NT2/D1 (cell line): ENCODE results near the gene TPH1.

ENCODE experiments used
- SUZ12 ChIP-seq: IDR thresholded peaks from 2 replicates; pipeline ENCODE4 v1.6.1; 2011; ENCODE audit not compliant: insufficient read length, insufficient read depth; ENCODE audit errors: extremely low read depth
- ZNF274 ChIP-seq: IDR thresholded peaks from 2 replicates; pipeline ENCODE4 v1.6.1; 2011; ENCODE audit warnings: mild to moderate bottlenecking, low read depth, low read length

DNA sequence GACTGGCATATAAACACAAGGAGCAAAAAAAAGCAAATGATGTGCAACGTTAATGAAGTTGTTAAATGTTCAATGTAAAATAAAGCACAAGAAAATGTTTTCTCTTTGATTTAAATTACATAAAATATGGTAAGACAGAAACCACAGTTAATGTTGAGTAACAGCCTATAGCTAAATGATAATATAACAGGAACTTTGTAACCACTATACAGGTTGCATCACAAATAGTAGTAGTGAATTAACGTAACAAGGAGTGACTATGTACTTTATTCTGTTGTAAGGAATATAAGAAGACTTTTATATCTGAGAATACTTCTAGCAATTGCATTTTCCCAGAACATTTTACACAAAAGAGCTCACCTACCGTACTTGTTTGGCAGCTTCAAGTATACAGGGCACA lies 42.9 kb upstream of the TPH1 start:
- no peak for TF ChIP-seq SUZ12
- TF ChIP-seq ZNF274 = no peak
